Mesenchymal stem cell (in vitro differentiated cells and primary cell): Measurements from ENCODE around the gene POLR3F.
"Not testable (repeated sequence)": the region's sequence is repeated elsewhere in the genome, so short reads cannot be mapped to it uniquely, and the experiment has no call there.

Source experiments
- DNase-seq: peaks from one replicate; pipeline ENCODE4 v3.0.0-alpha.2; 2013
- H2AFZ ChIP-seq: one replicate; pipeline ENCODE4 v1.6.1; 2013; ENCODE audit warnings: low read depth, mild to moderate bottlenecking, control low read depth, inconsistent platforms, low read length, moderate library complexity
- H2AK5ac ChIP-seq: 2 replicates; pipeline ENCODE4 v1.6.1; 2013; ENCODE audit warnings: low read length, moderate library complexity, mild to moderate bottlenecking, inconsistent platforms; ENCODE audit not compliant: severe bottlenecking
- H2BK120ac ChIP-seq: one replicate; pipeline ENCODE4 v1.6.1; 2013; ENCODE audit warnings: low read depth, mild to moderate bottlenecking, inconsistent platforms, low read length, moderate library complexity
- H2BK12ac ChIP-seq, 2 experiments: one replicate each; pipeline ENCODE4 v1.6.1; 2013; ENCODE audit warnings: inconsistent platforms in 2 of 2, low read length in 2 of 2, mild to moderate bottlenecking in 2 of 2, moderate library complexity in 2 of 2, control low read depth in 1 of 2
- H2BK15ac ChIP-seq: one replicate; pipeline ENCODE4 v1.6.1; 2013; ENCODE audit warnings: mild to moderate bottlenecking, low read depth, inconsistent platforms; ENCODE audit not compliant: poor library complexity, severe bottlenecking
- H2BK5ac ChIP-seq: 2 replicates; pipeline ENCODE4 v1.6.1; 2013; ENCODE audit warnings: low read depth, mild to moderate bottlenecking, low read length, control low read depth, inconsistent platforms; ENCODE audit not compliant: poor library complexity, severe bottlenecking
- H3K14ac ChIP-seq, 2 experiments: one replicate each; pipeline ENCODE4 v1.6.1; 2013; ENCODE audit warnings: inconsistent platforms in 2 of 2, low read length in 2 of 2, control low read depth in 1 of 2, mild to moderate bottlenecking in 1 of 2, moderate library complexity in 1 of 2
- H3K18ac ChIP-seq, 2 experiments: one replicate each; pipeline ENCODE4 v1.6.1; 2013; ENCODE audit warnings: inconsistent platforms in 2 of 2, low read length in 2 of 2, control low read depth in 1 of 2, low read depth in 1 of 2, mild to moderate bottlenecking in 1 of 2
- H3K23ac ChIP-seq, 2 experiments: one replicate each; pipeline ENCODE4 v1.6.1; 2013; ENCODE audit warnings: inconsistent platforms in 2 of 2, low read length in 2 of 2, mild to moderate bottlenecking in 2 of 2, moderate library complexity in 2 of 2, control low read depth in 1 of 2
- H3K27ac ChIP-seq: 2 replicates; pipeline ENCODE4 v1.5.1; 2013; ENCODE audit warnings: mild to moderate bottlenecking, moderate library complexity, low read length, control low read depth, inconsistent platforms; ENCODE audit not compliant: poor library complexity, severe bottlenecking
- H3K27me3 ChIP-seq, 2 experiments: 2 replicates each; pipeline versions ENCODE4 v1.6.1 to v1.7.0; 2013; ENCODE audit warnings: low read length in 2 of 2, mild to moderate bottlenecking in 2 of 2, moderate library complexity in 2 of 2, control low read depth in 1 of 2, inconsistent platforms in 1 of 2; ENCODE audit not compliant: control insufficient read depth in 1 of 2, insufficient read depth in 1 of 2
- H3K36me3 ChIP-seq, 2 experiments: 2 replicates each; pipeline versions ENCODE4 v1.6.1 to v1.7.0; 2013; ENCODE audit warnings: low read length in 2 of 2, control low read depth in 1 of 2, inconsistent platforms in 1 of 2, low read depth in 1 of 2, mild to moderate bottlenecking in 1 of 2; ENCODE audit not compliant: insufficient read depth in 2 of 2, control insufficient read depth in 1 of 2
- H3K4ac ChIP-seq, 2 experiments: one replicate each; pipeline ENCODE4 v1.6.1; 2013; ENCODE audit warnings: inconsistent platforms in 2 of 2, low read length in 2 of 2, mild to moderate bottlenecking in 2 of 2, moderate library complexity in 2 of 2, control low read depth in 1 of 2, low read depth in 1 of 2
- H3K4me1 ChIP-seq: 2 replicates; pipeline ENCODE4 v1.6.1; 2013; ENCODE audit warnings: low read depth, low read length, control low read depth; ENCODE audit not compliant: control insufficient read depth, insufficient read depth
- H3K4me2 ChIP-seq: 2 replicates; pipeline ENCODE4 v1.6.1; 2013; ENCODE audit warnings: low read length, mild to moderate bottlenecking, inconsistent platforms; ENCODE audit not compliant: poor library complexity, severe bottlenecking
- H3K4me3 ChIP-seq, 2 experiments: 2 replicates each; pipeline versions ENCODE4 v1.5.1 to v1.7.0; 2013; ENCODE audit warnings: low read length in 2 of 2, mild to moderate bottlenecking in 2 of 2, control low read depth in 1 of 2, low read depth in 1 of 2; ENCODE audit not compliant: insufficient read depth in 1 of 2
- H3K79me1 ChIP-seq: replicated peaks from 2 replicates; pipeline ENCODE4 v1.6.1; 2013; ENCODE audit warnings: mild to moderate bottlenecking, control low read depth, low read length, inconsistent platforms; ENCODE audit not compliant: poor library complexity, severe bottlenecking
- H3K9ac ChIP-seq: 2 replicates; pipeline ENCODE4 v1.7.0; 2013; ENCODE audit warnings: mild to moderate bottlenecking, low read length, moderate library complexity
- H3K9me3 ChIP-seq: 2 replicates; pipeline ENCODE4 v1.7.0; 2013; ENCODE audit warnings: mild to moderate bottlenecking, low read length; ENCODE audit not compliant: control insufficient read depth
- H4K8ac ChIP-seq: one replicate; pipeline ENCODE4 v1.6.1; 2013; ENCODE audit warnings: inconsistent platforms, mild to moderate bottlenecking, low read length, moderate library complexity
- H4K91ac ChIP-seq: one replicate; pipeline ENCODE4 v1.6.1; 2013; ENCODE audit warnings: mild to moderate bottlenecking, low read length, inconsistent platforms
- WGBS: methylation state at CpG from one replicate; pipeline ENCODE4 v1.1.7; 2013; ENCODE audit warnings: mixed read lengths; 5-methylcytosine and 5-hydroxymethylcytosine counted together

The POLR3F gene

DNA sequence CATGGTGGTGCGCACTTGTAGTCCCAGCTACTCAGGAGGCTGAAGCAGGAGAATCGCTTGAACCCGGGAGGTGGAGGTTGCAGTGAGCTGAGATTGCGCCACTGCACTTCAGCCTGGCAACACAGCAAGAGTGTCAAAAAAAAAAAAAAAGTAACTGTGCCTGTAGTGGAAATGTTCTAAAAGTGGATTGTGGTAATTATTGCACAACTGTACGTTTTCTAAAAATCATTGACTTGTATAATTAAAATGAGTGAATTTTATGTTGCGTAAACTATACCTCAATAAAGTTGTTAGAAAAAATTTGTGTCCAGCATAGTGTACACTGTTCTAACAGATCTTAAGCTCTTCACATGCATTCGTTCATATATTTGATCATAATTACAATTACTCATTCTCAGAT is 46.0 kb downstream of the POLR3F start:
- H3K4ac ChIP-seq, result no peak overlapping the region
- H3K36me3 ChIP-seq, result peaks cover 10 to 69% of the 10 kb centered on the region in 2 experiments
- H3K14ac ChIP-seq, result no peak overlapping the region
- H3K9ac ChIP-seq, result no peak overlapping the region
- no peaks in the 10 kb centered on the region for H3K27me3 ChIP-seq
- no peak overlapping the region for H4K8ac ChIP-seq
- H2BK120ac ChIP-seq, result no peak overlapping the region
- no peak overlapping the region for H4K91ac ChIP-seq
- H2BK15ac ChIP-seq, result no peak overlapping the region
- H2BK12ac ChIP-seq, result no peak overlapping the region
- H3K4me2 ChIP-seq, result no peak overlapping the region
- peaks cover 6% of the 10 kb centered on the region for H3K4me1 ChIP-seq
- H2BK5ac ChIP-seq, result no peak overlapping the region
- WGBS, result 99% methylated on average over 6 of the region's 7 CpGs
- H2AK5ac ChIP-seq, result no peak overlapping the region
- DNase-seq, result no peak
- H3K23ac ChIP-seq, result no peak overlapping the region
- no peak overlapping the region for H3K27ac ChIP-seq
- H3K4me3 ChIP-seq, result no peak overlapping the region
- H3K79me1 ChIP-seq, result peaks cover 21% of the 10 kb centered on the region
- no peak overlapping the region for H3K18ac ChIP-seq
- H3K9me3 ChIP-seq, result no peaks in the 10 kb centered on the region
- H2AFZ ChIP-seq, result no peak overlapping the region

GRCh38 chr20:18514127-18514526 is 46.9 kb downstream of the POLR3F start:
- Histone ChIP-seq H3K4me3 (no peak overlapping the region), H3K27ac (no peak overlapping the region), H3K4me1 (peaks cover 3% of the 10 kb centered on the region), H3K27me3 (no peaks in the 10 kb centered on the region), H3K9ac (no peak overlapping the region), H3K23ac (no peak overlapping the region), H4K91ac (no peak overlapping the region), H2BK120ac (no peak overlapping the region), H3K9me3 (no peaks in the 10 kb centered on the region), H3K36me3 (peaks cover 10 to 73% of the 10 kb centered on the region in 2 experiments), H3K79me1 (peaks cover 19% of the 10 kb centered on the region), H3K4me2 (no peak overlapping the region), H4K8ac (no peak overlapping the region), H2AK5ac (no peak overlapping the region), H3K14ac (no peak overlapping the region), H2AFZ (no peak overlapping the region), H3K18ac (no peak overlapping the region), H2BK12ac (no peak overlapping the region), H2BK5ac (no peak overlapping the region), H2BK15ac (no peak overlapping the region), H3K4ac (no peak overlapping the region)
- DNase-seq, result no peak
- 100% methylated on average over 5 of the region's 5 CpGs for WGBS

GRCh38 chr20:18515973-18516372 is 48.8 kb downstream of the POLR3F start:
- peaks cover 14% of the 10 kb centered on the region for H3K79me1 ChIP-seq
- H2BK15ac ChIP-seq, result no peak overlapping the region
- no peak overlapping the region for H2AFZ ChIP-seq
- H3K4me2 ChIP-seq, result no peak overlapping the region
- no peak overlapping the region for H4K91ac ChIP-seq
- no peak overlapping the region for H3K18ac ChIP-seq
- no peak for DNase-seq
- peaks cover 8 to 60% of the 10 kb centered on the region in 2 experiments for H3K36me3 ChIP-seq
- H2BK5ac ChIP-seq, result no peak overlapping the region
- H3K27me3 ChIP-seq, result no peaks in the 10 kb centered on the region
- no peak overlapping the region for H4K8ac ChIP-seq
- no peak overlapping the region for H3K4me3 ChIP-seq
- no peak overlapping the region for H3K27ac ChIP-seq
- no peaks in the 10 kb centered on the region for H3K9me3 ChIP-seq
- no peak overlapping the region for H3K23ac ChIP-seq
- peaks cover 3% of the 10 kb centered on the region for H3K4me1 ChIP-seq
- no peak overlapping the region for H3K9ac ChIP-seq
- no peak overlapping the region for H3K4ac ChIP-seq
- no peak overlapping the region for H2AK5ac ChIP-seq
- H3K14ac ChIP-seq, result no peak overlapping the region
- no peak overlapping the region for H2BK12ac ChIP-seq
- no peak overlapping the region for H2BK120ac ChIP-seq

DNA sequence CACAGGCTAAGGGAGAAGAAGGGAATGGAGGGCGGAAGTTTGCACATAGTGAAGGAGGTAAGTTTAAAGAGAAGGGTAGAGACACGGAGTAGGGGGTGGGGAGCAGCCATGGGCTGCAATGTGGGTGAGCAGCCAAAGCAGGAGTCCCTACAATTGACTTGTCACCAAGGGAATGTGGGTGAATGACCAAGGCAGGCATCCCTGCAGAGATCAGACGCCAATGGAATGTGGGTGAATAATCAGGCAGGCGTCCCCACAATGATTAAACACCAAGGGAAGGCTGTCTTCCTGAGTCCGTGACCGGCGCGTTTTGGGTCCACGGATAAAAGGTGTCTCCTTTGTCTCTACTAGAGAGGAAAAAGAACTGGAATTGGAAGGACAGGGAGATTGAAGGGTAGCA is 54.9 kb downstream of the POLR3F start:
- not testable (repeated sequence) for H3K23ac ChIP-seq, H3K4me2 ChIP-seq, H2BK15ac ChIP-seq, H3K9me3 ChIP-seq, H4K91ac ChIP-seq, DNase-seq, H3K4me1 ChIP-seq, H2BK5ac ChIP-seq, H2AK5ac ChIP-seq, H3K4me3 ChIP-seq, H3K4ac ChIP-seq, H4K8ac ChIP-seq, H3K18ac ChIP-seq, H3K27ac ChIP-seq, H2AFZ ChIP-seq, H2BK120ac ChIP-seq, H3K14ac ChIP-seq, H3K27me3 ChIP-seq, H3K9ac ChIP-seq, H2BK12ac ChIP-seq
- WGBS, result 88% methylated on average over 9 of the region's 9 CpGs
- Histone ChIP-seq H3K79me1 (peaks cover 14% of the 10 kb centered on the region), H3K36me3 (peaks cover 25 to 36% of the 10 kb centered on the region in 2 experiments)
